ENCODE data around the gene SNRPA.
"Not testable (repeated sequence)": the region's sequence is repeated elsewhere in the genome, so short reads cannot be mapped to it uniquely, and the experiment has no call there.

SNRPA gene

GRCh38 chr19:40808021-40808325, 57.0 kb downstream of the SNRPA start:
- TF ChIP-seq CTCF (IDR thresholded peaks at IDR 0.05; ENCODE audit: borderline replicate concordance, insufficient read depth, low read depth, low read length) = no peak
- H3K4me3 ChIP-seq (ENCODE audit: low read depth, low read length) = no peak overlapping the region

- TF ChIP-seq CTCF (IDR thresholded peaks at IDR 0.05; ENCODE audit: borderline replicate concordance, insufficient read depth, low read depth, low read length) = no peak
- H3K4me3 ChIP-seq (ENCODE audit: low read depth, low read length) = no peak overlapping the region
These were observed 57.5 kb downstream of the SNRPA start for GRCh38 chr19:40808497-40808896.

- no peak overlapping the region for H3K4me3 ChIP-seq (ENCODE audit: low read depth, low read length)
- no peak for TF ChIP-seq CTCF (IDR thresholded peaks at IDR 0.05; ENCODE audit: borderline replicate concordance, insufficient read depth, low read depth, low read length)
These were observed 58.5 kb downstream of the SNRPA start for GRCh38 chr19:40809358-40810086.

DNA sequence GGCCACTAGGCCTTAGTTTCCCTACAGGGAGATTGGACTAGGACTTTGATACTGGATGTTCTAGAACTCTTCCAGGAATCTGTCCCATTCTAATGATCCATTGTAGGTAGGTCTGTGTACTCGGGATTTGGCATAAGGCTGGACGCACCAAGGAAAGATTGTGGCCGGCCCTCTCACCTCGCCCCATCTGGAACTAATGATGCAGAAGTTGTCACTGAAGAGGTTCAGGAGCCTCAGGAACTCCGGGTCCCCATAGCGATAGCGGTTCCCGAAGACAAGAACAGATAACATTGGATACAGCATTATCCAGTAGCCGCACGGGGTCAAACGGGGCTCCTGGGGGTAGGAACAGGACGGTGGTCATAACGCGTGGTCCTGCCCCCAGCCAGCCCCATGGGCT, 59.2 kb downstream of the SNRPA start:
- H3K4me3 ChIP-seq (ENCODE audit: low read depth, low read length) = no peak overlapping the region
- no peak for TF ChIP-seq CTCF (IDR thresholded peaks at IDR 0.05; ENCODE audit: borderline replicate concordance, insufficient read depth, low read depth, low read length)

- H3K4me3 ChIP-seq (ENCODE audit: low read depth, low read length) = peak overlapping the region; percentile 53
These were observed 59.8 kb downstream of the SNRPA start for GRCh38 chr19:40810649-40811408.

GRCh38 chr19:40811478-40812341, 60.7 kb downstream of the SNRPA start:
- peak overlapping the region; percentile 10 for H3K4me3 ChIP-seq (ENCODE audit: low read depth, low read length)
- no peak for TF ChIP-seq CTCF (IDR thresholded peaks at IDR 0.05; ENCODE audit: borderline replicate concordance, insufficient read depth, low read depth, low read length)

- H3K4me3 ChIP-seq (ENCODE audit: low read depth, low read length) = not testable (repeated sequence)
These were observed 61.6 kb downstream of the SNRPA start for GRCh38 chr19:40812571-40812970.

GRCh38 chr19:40813182-40813581, 62.2 kb downstream of the SNRPA start:
- no peak overlapping the region for H3K4me3 ChIP-seq (ENCODE audit: low read depth, low read length)
- TF ChIP-seq CTCF (IDR thresholded peaks at IDR 0.05; ENCODE audit: borderline replicate concordance, insufficient read depth, low read depth, low read length) = no peak

Measured in GM12875 (cell line).